ENCODE results near the gene KCNQ5.

KCNQ5 gene

DNA sequence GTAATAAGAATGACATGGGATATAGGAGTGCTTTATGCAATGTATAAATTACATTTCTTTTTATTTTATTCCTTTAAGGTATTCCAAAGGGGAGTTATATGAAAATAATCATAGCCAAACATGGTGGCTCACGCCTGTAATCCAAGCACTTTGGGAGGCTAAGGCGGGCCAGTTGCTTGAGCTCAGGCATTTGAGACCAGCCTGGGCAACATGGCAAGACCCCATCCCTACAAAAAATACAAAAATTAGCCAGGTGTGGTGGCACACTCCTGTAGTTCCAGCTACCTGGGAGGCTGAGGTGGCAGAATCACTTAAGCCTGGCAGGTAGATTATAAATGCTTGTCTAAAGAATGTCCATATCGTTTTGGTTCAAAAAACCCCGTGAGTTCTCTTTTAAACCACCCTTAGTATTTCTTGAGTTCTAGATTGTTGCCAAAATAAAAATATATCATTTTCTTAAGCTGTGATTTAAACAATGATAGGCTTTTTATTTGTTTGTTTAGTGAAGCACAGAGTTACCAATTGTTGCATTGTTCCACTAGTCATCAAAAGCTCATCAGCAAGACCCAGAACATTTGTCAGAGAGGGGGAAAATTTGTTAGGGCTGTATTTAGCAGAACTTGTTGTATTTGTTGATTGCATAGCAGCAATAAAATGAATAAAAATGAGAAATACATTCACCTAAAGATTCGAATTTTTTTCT lies 457.2 kb downstream of the KCNQ5 start:
- no peak for DNase-seq

DNA sequence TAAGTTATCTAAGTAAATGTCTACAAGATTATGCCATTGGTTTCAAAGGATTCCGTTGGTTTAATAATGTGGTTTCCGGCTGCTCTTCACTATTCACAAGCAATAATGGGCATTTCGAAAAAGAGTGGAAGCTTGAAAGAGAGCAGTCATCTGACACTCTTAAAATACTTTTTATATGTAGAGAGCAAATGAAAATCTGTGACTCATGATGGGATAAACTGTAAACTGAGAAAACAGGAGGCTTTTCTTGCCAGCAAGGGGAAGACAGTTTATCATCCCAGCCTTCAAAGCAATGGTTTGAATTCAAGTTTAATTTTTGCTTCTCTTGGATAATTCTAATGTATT lies 457.7 kb downstream of the KCNQ5 start:
- no peak for DNase-seq

DNA sequence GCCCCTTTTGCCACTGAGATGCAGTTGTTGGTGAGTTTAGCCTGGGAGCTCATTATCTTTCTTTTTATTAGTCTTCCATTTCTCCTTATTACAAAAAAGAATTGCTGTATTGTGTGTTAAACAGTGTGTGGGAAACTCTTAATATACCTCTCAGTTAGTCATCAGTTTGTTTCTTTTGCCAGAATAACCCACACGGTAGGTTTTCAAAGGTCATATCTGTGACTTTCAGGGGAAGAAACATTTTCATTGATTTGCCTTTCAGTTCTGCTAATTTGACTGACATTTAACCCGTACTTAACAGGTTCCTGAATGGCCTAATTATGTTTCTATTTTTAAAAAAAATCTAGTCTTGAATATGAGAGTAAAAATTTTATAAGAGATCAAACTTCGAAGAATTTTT lies 458.1 kb downstream of the KCNQ5 start:
- no peak for DNase-seq

DNA sequence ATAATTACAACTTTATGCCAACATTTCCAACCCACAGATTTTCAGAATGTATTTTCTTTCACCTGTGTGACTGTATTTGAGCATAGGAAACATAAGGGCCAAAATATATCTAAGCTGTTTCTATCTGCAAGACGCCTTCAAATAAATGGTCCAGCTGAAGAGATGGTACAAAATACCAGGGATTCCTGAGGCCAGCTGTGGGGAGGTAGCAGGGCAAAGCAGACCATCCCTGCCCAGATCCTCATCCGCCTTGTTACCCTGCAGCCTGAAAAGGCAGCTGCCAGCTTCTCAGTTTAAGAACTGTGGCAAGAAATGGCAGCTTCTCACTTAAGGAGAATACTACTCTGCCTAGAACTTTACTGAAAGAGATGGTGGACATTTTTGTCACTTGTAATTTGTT lies 460.1 kb downstream of the KCNQ5 start:
- no peak for DNase-seq

DNA sequence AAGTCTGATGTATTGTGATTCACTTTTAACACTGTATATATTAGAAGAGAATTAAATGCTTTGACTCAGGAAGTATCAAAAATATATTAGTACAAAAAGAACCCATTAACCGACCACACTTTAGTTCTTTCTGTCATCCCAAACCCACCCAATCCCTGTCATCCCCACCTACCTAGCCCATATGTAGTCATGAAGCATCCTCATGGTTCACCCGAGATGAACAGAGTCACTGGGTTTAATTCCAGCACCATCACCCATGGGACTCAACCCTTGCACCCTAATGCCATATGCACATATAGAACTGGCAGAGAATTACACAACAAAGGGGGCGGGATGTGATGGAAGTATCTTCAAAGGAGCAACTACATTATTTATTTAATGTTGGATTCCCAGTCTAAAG lies 462.0 kb downstream of the KCNQ5 start:
- DNase-seq, result no peak

DNA sequence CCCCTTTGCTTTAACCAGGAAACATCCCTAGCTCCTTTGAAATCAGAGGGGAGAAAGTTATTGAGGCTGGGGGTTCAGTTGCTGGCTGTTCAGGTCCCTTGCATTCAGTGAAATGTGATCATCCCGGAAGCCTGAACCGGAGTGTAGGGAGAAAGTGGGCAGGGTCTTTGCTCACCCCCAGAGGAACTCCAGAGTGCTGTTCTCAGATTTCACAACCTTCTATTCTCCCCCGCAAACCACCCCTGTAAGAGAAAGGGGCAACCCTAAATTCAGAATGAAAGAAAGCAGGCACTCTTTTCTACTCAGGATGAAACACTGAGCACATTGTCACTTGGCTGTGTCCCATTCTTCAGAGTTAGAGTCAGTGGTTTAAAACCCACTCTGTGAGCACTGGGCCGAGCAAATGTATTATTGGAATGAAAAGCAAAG lies 463.6 kb downstream of the KCNQ5 start:
- no peak for DNase-seq

DNA sequence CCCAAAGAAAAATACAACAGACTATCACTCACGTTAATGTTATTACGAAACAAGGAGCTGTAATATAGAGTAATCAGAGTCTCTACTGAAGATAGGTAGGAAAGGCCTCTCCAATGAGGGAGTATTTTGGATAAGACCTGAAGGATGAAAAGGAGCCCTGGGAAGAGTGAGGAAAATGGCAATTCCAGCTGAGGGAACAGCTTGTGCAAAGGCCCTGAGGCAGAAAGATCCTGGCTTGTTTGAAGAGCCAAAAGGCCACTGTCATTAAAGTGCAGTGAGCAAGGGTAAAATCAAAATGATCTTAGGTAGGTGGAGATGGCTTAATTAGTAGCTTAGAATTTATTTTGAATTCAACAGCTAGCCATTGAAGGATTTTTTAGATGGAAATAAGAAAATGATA lies 464.9 kb downstream of the KCNQ5 start:
- DNase-seq, result no peak

DNA sequence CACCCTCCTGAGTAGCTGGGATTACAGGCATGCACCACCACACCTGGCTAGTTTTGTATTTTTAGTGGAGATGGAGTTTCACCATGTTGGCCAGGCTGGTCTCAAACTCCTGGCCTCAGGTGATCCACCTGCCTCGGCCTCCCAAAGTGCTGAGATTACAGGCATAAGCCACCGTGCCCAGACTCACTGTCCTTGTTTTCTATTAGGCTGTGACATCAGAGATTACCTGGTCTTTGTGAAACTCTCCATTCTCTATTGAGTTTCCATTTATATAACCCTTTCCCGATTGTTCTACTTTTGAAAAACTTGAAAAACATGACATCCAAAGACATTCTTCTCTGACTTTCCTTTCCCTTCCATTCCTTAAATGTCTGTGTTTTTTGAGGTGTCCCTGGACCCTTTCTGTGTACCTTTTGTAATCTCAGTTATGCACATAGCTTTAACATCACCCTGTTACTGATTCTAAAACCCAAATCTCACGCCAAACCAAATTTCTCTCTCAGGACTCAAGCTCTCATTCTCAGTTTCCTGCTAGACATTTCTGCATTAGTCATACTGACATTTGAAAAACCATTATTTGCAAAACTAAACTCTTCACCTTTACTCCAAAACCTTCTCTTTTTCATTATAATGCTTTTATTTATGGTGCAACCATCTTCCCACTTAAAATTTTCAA lies 466.4 kb downstream of the KCNQ5 start:
- DNase-seq, result no peak

DNA sequence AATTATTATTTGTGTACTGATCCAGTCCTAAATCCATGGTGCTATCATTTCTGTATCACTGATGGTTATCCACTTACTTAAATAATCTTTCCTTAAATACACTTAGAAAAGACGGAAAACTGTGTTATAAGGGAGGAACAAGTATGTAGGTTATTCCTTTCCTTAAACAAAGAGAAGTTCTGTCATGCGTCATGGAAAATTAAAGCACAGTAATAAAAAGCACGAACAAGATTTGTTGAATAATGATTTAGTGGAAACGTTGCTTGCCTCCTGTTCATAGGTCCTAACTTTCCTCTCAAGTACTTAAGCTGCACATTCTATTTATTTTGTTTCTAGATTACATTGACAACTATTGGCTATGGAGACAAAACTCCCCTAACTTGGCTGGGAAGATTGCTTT lies 483.1 kb downstream of the KCNQ5 start:
- no peak for DNase-seq

DNA sequence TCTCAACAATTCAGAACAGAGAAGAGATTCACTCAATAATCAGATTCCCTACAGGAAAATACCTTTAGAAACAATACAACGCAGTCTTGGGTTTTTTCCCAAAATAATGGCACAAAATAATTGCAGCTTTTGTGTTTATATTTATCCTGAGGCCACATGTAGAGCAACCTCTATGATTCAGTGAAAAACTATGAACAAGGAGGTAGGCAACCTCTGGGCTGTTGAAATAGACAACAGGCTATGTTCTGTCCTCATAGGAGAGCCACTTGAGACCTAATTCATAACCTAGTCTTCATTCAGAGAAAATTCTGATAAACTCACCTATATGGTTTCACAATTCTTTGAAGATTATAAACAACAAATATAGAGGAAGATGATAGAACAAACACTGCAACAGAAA lies 485.2 kb downstream of the KCNQ5 start:
- DNase-seq, result no peak

DNA sequence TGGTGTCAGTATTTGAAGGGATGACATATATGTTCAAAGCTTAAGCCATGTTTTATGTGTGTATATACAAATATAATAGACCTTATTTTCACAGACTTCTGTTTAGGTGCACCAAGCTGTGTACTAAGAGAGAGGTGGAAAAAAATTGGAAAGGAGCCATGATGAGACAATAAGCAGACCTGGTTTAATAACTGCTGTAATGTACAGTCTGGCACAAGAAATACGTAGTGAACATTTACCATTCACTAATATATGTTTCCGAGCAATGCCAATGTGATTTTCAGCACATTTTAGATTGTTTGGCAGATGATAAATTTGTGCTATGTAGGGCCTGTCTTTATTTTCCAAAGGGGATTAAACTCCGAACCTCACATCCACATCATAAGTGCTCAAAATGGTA lies 487.1 kb downstream of the KCNQ5 start:
- no peak for DNase-seq

DNA sequence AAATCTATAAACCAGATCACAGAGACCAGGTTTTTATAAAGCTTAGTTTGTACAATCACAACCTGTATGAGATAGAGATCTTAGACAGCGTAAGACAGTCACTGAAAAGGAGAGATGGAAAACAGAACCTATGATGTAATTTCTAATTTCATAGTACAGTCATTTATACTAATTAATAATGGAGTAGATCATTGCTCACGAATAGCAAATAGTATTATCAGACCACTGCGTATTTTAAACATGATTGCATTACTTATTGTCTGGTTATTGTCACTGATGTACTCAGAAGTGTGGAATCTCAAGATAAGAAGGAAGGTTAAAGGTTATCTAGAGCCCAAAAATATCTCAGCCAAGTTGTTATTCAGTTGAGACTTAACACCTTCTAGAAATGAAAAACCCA lies 487.8 kb downstream of the KCNQ5 start:
- DNase-seq, result no peak

DNA sequence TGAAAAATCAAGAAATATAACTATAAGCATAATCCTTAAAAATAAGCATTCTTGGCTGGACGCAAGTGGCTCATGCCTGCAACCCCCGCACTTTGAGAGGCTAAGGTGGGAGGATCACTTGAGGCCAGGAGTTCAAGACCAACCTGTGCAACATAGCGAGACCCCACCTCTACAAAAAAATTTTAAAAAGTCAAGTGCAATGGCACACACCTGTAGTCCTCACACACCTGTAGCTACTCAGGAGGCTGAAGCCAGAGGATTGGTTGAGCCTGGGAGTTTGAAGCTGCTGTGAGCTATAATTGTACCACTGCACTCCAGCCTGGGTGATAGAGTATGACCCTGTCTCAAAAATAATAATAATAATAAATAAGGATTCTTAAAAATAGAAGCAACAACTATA lies 494.5 kb downstream of the KCNQ5 start:
- no peak for DNase-seq

DNA sequence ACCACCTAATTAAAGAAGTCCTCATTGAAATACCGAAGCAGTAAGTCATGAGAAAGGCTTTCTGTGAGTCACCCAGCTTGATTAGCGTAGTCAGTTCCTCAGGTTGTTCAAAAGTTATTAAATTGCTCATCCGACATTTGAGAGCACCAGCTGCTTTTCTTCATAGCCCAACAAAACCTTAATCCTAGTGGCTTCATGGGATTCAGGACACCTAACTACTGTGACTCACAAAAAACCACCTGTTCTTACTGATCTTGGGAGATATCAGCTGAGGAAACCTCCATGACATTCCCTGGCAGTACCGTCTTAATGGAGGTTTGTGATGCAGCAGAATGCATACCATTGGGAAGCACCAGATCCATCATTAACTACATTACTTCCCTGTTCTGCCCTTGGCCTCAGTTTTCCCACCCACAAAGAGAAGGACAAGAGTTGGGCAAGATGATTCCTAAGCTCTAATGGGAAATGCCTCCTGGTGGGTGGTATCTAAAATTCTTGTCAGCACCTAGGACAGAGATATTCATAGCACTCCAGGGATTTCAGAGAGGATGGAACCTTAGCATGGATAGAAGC lies 499.6 kb downstream of the KCNQ5 start:
- no peak for DNase-seq

DNA sequence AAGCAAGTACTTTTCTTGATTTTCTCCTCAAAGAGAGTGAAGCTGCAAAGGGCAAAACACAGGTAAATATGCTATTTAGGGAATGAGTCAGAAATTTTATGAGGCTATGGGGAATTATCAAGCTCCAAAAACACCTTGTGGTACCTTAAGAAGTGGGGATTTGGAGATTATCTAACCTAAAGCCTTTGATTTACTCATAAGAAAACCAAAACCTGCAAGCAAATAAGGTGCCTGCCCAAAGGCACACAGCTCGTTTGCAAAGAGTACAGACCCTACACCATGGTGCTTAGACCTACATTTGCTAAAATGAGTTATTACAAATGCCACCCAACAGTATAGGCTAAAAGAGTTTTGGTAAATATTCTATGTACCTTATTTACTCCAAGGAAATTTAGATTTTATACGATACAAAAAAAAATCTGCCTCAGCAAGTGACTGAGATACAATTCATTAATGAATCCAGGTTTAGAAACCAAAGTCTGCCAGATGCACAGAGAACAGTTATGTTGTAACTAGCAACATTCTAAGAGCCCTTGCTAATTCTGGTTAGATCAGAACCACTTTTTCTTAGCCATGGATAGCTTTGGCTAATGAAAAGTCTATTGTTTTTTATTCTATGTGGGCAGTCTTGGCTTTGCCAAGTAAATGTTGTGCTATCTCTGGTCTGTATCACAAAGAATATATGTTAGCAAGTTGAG lies 501.9 kb downstream of the KCNQ5 start:
- no peak for DNase-seq

DNA sequence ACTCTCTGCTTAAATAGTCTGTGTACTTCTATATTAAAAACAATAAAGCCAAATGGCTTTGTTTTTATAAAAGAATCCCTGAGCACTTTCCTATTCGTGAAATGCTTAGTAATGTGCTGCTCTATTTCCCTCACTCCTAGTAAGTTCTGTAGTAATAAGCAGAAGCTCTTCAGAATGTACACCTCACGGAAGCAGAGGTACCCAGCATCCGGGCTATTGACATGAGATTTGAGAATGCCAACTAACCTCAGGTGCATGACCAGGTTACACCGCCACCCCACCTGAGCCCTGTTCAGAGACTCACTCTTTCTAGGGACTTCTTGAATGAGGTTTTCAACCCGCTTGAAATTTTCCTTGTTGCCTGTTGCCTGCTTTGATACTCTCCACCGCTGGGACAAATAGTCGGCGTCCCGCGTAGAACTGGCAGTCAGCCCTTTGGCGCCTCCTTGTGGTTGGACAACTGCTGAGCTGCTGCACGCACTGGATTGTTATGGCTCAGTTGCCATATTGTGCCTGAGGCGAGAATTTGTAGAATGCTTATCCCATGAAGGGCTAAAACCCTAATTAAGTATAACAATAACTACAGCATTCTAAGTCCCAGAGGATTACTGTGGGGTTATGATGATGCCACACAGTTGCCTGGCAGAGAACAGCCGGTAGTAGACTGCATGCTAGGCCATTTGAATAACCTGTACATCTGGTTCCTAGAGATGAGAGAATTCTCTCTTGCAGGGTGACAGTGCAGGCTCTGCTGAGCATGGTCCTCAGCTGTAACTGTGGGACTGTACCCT lies 508.0 kb downstream of the KCNQ5 start:
- peak; percentile 91 for DNase-seq

DNA sequence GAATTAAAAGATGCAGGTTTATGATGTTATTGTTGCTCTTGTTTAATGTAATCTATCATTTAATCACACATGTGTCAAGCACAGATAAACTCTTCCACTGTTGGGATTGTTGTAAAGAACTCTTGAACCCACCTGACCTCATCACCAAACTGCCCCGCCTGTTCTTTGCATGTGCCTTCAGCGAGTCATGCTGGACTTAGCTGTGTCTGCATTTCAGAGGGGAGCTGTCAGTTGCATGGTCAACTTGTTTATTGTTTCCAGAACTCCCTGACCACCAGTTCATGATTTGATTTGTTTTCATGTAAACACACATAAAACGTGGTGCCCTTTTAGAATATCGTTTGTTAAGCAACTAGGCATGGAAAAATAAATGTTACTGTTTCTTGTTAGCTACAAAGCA lies 509.8 kb downstream of the KCNQ5 start:
- no peak for DNase-seq

DNA sequence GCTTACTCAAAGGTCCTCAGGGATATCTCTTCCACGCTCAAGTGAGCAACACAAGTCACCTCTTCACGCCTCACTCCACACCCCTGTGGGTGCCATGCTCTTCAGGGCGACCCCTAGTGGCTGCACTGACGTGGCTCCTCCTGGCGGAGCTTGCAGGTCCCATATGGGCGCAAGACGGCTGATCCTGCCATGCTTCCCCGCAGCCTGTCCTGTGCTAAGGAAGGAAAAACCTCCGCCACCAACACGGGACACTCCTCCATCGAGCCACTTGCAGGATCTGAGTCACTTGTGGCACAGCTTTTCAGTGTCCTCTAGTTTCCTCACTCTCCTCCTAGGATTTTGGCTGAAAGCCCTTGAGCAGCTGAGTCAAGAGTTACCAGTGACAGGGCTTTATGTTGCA lies 512.7 kb downstream of the KCNQ5 start:
- DNase-seq, result no peak

DNA sequence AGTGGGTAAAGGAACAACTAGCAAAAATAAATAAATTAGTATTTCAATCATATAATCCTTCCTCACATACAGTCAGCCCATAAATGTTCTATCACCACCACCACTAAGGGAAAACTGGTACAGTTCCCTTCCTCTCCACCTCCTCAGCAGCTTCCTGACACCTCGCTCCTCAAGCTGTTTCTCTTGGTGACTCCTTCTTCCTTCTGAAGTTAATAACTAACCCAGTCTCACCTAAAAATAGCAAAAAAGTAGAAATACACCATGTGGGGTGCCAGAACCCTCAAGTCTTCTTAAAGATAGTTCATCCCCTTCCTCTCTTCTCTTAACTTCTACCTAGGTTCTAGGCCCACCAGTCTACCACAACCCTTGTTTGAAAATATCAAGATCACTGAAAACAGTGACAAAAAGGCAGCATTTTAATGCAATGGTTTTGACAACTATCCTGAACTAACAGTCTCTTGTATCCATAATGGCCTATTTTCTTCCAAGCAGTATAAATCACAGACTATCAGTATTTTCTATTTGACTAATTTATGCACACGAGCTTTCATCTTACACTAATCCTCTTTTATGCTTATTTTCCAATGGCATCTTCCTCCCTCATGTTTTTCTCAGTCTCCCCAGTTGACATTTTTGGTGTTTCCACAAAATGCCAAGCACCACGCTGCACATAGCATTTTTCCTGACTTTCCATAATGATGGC lies 518.0 kb downstream of the KCNQ5 start:
- no peak for DNase-seq

DNA sequence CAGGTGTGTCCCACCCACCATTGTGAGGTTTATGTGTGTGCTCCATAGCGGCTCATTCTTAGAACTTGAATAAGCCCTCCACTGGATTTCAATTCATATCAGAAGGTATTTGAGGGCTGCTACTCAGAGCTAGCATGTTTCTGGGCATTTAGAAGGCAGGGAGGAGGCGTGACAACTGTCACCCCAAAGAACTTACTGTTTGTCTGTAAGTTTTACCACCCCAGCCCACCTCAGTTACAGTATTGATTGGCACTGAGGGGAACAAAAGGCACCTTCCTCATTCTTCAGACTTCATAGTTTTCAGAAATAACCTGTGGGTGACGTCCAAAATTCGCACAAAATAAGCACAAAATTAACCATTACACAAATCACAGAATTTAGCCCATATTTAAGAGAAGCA lies 521.7 kb downstream of the KCNQ5 start:
- no peak for DNase-seq

DNA sequence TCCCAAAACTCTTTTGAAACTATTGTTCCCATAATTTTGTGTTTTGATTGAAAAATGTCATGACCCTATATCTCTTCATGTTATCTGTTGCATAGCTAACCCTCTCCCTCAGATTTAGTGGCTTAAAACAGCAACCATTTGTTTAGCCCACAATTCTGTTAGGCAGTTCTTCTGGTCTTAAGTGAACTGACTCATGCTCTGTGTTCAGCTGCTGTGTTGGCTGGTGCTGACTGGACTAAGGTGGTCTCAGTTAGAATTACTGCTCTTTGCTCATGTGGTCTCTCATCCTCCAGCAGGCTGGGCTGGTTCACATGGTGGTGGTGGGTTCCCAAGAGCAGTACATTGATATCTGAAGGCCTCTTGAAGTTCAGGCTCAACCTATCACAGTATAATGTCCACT lies 522.7 kb downstream of the KCNQ5 start:
- DNase-seq, result no peak

DNA sequence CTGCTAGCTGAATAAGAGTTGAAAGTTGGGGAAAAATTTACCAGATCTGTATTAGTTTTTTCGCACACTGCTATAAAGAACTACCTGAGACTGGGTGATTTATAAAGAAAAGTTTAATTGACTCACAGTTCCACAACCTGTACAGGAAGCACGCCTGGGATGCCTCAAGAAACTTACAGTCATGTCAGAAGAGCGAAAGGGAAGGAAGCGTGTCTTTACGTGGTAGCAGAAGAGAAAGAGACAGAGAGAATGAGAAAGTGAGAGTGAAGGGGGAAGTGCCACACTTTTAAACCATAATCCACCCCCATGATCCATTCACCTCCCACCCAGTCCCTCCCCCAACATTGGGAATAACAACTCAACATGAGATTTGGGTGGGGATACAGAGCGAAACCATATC lies 523.8 kb downstream of the KCNQ5 start:
- DNase-seq, result no peak

DNA sequence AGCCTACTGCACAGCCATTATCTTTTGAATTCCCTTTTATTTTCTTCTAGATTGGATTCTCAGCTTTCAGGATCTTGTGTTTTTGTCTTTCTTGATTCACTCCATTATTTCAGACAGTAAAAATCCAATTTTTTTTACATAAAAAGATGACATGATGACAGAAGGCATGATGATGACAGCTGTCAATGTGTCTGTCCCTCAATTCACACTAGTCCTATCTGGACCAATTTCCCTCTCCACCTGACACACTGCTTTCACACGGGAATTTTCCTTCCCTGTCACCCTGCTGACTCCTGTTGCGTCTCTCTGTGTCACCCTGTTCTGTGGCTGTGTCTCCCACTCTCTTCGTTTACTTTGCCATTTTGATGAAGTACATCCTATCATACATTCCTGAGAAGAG lies 529.9 kb downstream of the KCNQ5 start:
- DNase-seq, result no peak

All from NCI-H1694 (cell line).